Stimulated activated CD4-positive, alpha-beta T cell treated with anti-CD3 and anti-CD28 coated beads, Interleukin-12 subunit alpha, Interleukin-12 subunit beta, amount 100 ng/mL, for 4 hours (primary cell): ENCODE results near the gene BCAR3.

ENCODE experiments used
- DNase-seq: peaks from one replicate; pipeline ENCODE4 v3.0.0-alpha.2; 2020

Gene BCAR3

DNA sequence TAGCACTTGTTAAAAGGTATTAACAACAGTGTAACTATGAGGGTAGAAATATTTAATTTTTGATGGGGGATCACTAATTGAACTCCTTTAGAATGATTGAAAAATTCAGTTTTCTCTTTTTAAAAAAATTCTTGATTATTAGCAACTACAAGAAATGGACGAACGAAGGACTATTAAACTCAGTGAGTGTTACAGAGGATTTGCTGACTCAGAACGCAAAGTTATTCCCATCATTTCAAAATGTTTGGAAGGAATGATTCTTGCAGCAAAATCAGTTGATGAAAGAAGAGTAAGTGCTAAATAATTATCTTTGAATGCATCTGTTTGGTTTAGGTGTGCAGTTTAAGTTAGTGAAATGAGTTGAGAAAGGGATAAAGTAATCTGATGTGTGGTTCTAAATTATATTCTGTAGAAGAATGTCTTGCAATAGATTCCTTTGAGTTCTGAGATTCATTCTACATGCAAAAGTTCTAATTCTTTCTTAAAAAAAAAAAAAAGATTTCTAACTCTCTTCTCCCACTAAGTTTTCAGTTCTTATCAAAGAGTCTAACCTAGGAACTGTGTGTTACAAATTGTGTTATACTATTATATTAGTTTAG is 148.8 kb downstream of the BCAR3 start:
- DNase-seq, result no peak

DNA sequence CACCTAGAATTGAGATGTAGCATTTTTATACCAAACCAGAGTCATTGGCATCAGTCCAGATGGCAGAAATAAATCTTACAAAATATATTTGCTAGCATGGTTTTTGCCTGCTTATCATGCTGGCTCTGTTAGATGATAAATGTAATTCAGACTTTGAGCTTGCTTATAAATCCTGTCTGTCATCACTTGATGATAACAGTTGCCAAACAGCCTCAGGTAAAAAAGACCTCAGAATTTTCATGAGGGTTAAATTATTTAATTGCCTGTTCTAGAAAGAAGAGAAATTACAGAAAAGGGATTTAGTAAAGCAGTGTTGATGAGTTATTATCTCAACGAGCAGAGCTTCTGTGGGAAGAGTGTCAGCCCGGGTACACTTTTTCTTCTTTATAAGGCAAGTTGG is 150.4 kb downstream of the BCAR3 start:
- DNase-seq, result no peak

DNA sequence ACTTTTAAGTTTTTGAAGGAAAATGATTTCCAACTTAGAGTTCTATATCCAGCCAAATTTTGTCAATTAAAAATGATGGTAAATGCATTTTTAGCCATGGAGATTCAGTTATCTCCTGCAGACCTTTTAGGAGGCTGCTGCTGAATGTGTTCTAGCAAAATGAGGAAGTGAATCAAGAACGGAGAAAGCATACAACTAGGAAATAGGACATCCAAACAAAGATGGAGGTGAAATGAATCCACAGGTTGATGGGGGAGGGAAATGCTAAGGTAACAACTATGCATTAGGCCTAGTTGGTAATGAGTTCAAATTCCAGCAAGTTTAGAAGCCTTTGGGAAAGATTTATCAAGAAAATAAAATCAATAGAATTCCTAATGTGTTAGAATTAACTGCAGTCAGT is 153.2 kb downstream of the BCAR3 start:
- no peak for DNase-seq

DNA sequence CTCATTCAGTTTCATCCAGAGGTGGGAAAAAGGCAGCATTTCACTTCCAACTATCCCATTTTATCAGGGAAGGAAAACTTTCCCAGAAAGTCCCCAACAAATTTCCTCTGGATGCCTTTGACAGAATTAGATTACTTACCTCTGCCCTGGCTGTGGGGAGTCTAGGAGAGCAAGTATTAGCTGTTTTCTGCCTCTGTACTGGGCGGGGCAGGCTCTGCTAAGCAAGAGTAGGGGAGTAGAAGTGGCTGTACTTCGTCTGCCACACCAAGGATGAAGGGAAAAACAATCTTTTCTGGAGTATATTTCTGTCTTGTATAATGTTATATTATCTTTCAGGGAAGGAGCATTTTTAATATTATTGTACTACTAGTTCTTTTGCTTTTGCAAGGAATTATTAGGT is 155.2 kb downstream of the BCAR3 start:
- DNase-seq, result no peak

DNA sequence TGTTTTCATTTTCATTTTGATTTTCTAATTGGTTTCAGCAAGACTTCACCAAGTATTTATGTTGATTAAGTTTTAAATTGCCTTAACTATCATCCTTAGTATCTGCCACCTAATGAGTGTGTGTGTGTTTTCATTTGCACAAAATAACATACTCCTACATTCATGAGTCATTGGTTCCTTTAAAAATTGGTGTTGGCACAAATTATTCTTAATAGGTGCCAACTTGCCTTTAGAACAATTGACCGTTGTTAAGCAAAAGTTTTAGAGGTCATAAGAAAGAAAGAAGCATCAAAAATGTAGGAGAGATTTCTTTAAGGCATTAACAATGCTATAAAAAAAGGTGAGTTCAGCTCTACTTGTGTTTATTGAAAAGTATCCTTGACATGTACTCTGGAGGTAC is 156.2 kb downstream of the BCAR3 start:
- no peak for DNase-seq

DNA sequence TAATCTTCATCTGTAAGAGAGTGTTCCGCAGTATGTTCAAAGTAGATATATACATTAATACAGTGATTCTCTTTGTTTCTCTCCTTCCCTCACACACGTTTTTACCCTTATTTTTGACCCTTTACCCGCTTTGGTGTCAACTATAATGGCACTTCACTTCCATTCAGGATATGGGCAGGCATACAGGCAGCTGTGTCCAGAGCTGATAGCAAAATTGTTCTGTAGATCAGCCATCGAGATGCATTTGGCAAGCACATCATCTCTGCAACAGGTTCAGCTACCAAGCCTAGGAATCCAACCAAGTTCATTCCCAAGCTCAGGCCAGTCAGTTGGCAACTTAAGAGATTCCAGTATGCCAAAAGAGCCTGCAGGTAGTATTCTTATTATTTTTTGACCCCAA is 158.9 kb downstream of the BCAR3 start:
- no peak for DNase-seq

DNA sequence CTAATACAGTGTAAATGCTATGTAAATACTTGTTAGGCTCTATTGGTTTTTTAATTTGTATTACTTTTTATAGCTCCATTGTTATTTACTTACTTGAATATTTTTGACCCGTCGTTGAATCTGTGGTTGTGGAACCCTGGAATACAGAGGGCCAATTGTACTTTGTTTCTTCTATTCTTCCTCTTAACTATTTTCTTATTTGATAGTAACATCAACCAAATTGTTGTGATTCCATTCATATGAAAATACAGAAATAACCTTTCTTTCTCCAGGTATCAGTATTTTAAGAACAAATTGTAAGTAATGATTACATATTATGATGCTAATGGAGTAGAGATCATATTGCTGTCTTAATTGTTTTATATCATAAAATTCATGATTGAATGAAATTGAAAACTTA is 160.0 kb downstream of the BCAR3 start:
- no peak for DNase-seq

DNA sequence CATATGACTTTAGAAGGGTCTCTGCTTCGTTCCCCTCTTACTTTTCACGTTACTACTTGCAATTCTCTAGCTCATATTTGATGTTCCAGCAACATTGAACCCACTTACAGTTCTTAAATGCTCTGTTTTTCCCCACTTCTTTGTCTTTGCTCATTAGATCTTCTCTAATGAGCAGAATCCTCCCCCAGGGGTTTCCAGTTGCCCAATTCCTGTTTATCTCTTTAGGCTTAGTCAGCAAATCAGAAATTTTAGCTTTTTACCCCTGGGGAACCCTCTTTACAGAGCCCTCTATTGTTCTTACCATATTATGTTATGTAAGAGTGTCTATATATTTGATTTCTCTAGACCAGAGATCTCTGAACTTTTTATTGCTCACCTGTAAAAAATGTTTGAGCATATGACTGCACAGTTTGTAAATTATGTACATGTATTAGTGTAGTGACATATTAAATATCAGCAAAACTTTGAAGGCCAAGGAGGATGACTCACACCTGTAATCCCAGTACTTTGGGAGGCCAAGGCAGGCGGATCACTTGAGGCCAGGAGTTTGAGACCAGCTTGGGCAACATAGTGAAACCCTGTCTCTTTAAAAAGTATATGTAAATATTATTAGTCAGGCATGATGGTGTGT is 162.3 kb downstream of the BCAR3 start:
- DNase-seq, result no peak

DNA sequence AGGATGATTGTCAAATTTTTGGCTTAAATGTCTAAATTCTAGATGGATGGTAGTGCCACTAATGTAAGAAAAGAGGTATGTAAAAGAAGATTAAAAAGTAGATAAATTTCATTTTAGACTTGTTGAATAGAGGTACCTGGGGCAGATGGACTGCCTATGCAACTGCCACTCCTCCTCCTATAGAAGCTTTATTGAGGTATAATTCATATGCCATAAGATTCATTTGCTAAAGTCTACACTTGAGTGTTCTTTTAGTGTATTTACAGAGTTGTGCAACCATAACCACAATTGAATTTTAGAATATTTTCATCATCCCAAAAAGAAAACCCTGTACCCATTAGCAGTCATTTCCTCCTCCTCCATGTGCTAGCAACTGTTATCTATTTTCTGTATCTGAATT is 163.1 kb downstream of the BCAR3 start:
- no peak for DNase-seq

DNA sequence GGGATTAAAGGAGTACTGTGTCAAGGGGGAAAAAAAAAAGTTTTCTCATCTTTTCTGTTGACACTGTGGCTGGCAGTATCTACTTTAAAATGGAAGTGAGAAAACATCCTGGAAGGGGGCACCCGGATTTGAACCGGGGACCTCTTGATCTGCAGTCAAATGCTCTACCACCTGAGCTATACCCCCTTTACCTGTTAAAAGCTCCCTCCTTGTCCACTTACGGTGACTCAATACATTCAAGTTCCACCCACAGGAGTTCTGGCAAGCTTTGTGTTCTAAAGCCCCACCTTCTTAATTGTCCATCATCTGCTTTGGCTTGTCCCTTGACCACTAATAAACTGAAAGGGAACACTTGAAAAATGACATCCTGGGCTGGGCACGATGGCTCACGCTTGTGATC is 165.5 kb downstream of the BCAR3 start:
- DNase-seq, result no peak
